ENCODE data around the gene KLF15.

Gene KLF15

DNA sequence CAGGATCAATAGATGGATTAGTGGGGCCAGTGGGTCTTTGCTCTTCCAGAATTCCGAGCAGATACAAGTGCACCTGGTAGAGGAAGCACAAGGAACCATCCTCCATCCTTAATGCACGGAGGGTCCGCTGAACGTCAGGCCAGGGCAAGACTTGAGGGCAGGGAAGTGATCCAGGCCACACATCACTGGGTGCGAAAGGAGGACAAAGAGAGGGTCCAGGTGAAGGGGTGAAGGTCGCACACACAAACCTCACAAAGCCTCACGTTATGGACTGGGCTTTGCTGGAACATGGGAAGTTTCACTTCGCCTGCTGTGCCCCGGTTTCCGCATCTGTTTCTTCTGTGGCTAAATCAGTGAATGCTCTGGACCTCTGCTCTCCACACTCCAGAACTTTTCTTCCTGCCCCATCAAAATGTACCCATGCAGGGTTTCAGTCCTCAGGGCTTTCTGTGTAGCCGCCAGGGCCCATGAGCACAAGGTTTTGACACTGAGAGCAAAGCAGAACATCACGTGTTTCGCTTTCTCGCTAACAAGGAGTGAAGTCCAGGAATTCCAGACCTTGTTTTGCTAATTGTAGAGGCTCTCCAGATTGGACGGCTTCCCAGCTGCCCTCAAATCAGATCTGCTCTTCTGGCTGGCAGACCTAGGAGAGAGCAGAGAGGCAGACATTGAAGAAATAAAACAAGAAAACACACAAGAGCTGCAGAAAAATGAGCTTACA lies 56.3 kb downstream of the KLF15 start:
- Histone ChIP-seq H3K36me3 (ENCODE audit: control insufficient read depth, insufficient read depth, low read length) (no peaks in the 10 kb centered on the region), H3K4me3 (ENCODE audit: extremely low read depth, insufficient read depth, low read length, poor library complexity, severe bottlenecking) (no peak overlapping the region)
- 88 to 92% methylated on average over 11 to 14 of the region's 15 CpGs for WGBS, 2 experiments (ENCODE audit: insufficient coverage in 2 of 2)

GRCh38 chr3:126300001-126300760 lies 57.0 kb downstream of the KLF15 start:
- Histone ChIP-seq H3K4me3 (ENCODE audit: extremely low read depth, insufficient read depth, low read length, poor library complexity, severe bottlenecking) (no peak overlapping the region), H3K4me1 (ENCODE audit: control insufficient read depth, insufficient read depth, low read length, poor library complexity, severe bottlenecking) (no peaks in the 10 kb centered on the region)
- 92% methylated on average over 19 to 20 of the region's 22 CpGs for WGBS, 2 experiments (ENCODE audit: insufficient coverage in 2 of 2)

More for the DNA sequence above, 56.3 kb downstream of the KLF15 start:
- peaks cover 6% of the 10 kb centered on the region for H3K9me3 ChIP-seq (ENCODE audit: control insufficient read depth, low read length)
- H3K27ac ChIP-seq (ENCODE audit: low read depth, low read length, severe bottlenecking) = no peak overlapping the region
- no peaks in the 10 kb centered on the region for H3K4me1 ChIP-seq (ENCODE audit: control insufficient read depth, insufficient read depth, low read length, poor library complexity, severe bottlenecking)

GRCh38 chr3:126295407-126295939 lies 61.7 kb downstream of the KLF15 start:
- no peaks in the 10 kb centered on the region for H3K4me1 ChIP-seq (ENCODE audit: control insufficient read depth, insufficient read depth, low read length, poor library complexity, severe bottlenecking)
- H3K4me3 ChIP-seq (ENCODE audit: extremely low read depth, insufficient read depth, low read length, poor library complexity, severe bottlenecking) = no peak overlapping the region
- no peak overlapping the region for H3K27ac ChIP-seq (ENCODE audit: low read depth, low read length, severe bottlenecking)
- H3K9me3 ChIP-seq (ENCODE audit: control insufficient read depth, low read length) = no peaks in the 10 kb centered on the region
- WGBS, 2 experiments (ENCODE audit: insufficient coverage in 2 of 2) = 85 to 90% methylated on average over 4 of the region's 4 CpGs
- H3K36me3 ChIP-seq (ENCODE audit: control insufficient read depth, insufficient read depth, low read length) = no peaks in the 10 kb centered on the region

More at GRCh38 chr3:126300001-126300760, 57.0 kb downstream of the KLF15 start:
- H3K36me3 ChIP-seq (ENCODE audit: control insufficient read depth, insufficient read depth, low read length) = no peaks in the 10 kb centered on the region
- no peak overlapping the region for H3K27ac ChIP-seq (ENCODE audit: low read depth, low read length, severe bottlenecking)
- H3K9me3 ChIP-seq (ENCODE audit: control insufficient read depth, low read length) = peaks cover 6% of the 10 kb centered on the region

DNA sequence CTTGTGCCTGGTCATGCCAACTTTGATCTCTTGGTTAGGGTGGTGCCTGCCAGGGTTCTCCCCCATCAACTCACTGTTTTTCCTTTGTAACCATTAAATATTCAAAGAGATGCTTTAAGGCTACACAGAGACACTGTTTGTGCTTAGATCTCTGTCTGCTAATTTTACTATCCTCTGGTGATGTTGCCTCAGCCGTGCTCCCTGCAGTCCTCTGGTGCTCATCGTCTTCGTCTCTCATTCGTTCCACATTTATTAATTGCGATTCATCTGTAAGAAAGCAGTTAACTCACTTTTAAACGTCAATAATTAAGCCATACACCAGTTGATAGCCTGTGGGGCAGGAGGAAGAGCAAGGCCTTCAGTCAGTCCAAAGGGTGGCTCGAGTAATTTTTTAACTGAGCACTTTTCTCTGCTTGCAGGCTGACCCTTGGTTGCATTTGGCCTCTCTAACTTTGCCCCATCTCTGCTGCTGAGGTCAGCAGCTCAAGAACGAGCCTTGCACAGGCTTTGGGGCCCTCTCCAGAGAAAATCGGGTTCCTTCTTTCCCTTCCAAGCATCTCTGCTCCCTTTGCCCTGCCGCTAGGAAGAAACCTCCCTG lies 62.9 kb downstream of the KLF15 start:
- no peaks in the 10 kb centered on the region for H3K9me3 ChIP-seq (ENCODE audit: control insufficient read depth, low read length)
- no peaks in the 10 kb centered on the region for H3K4me1 ChIP-seq (ENCODE audit: control insufficient read depth, insufficient read depth, low read length, poor library complexity, severe bottlenecking)
- no peak overlapping the region for H3K27ac ChIP-seq (ENCODE audit: low read depth, low read length, severe bottlenecking)
- 90 to 93% methylated on average over 7 to 9 of the region's 10 CpGs for WGBS, 2 experiments (ENCODE audit: insufficient coverage in 2 of 2)
- no peaks in the 10 kb centered on the region for H3K36me3 ChIP-seq (ENCODE audit: control insufficient read depth, insufficient read depth, low read length)
- no peak overlapping the region for H3K4me3 ChIP-seq (ENCODE audit: extremely low read depth, insufficient read depth, low read length, poor library complexity, severe bottlenecking)

- Histone ChIP-seq H3K36me3 (ENCODE audit: control insufficient read depth, insufficient read depth, low read length) (no peaks in the 10 kb centered on the region), H3K9me3 (ENCODE audit: control insufficient read depth, low read length) (no peaks in the 10 kb centered on the region), H3K4me1 (ENCODE audit: control insufficient read depth, insufficient read depth, low read length, poor library complexity, severe bottlenecking) (no peaks in the 10 kb centered on the region), H3K4me3 (ENCODE audit: extremely low read depth, insufficient read depth, low read length, poor library complexity, severe bottlenecking) (no peak overlapping the region), H3K27ac (ENCODE audit: low read depth, low read length, severe bottlenecking) (no peak overlapping the region)
- WGBS, 2 experiments (ENCODE audit: insufficient coverage in 2 of 2) = 89 to 94% methylated on average over 14 to 16 of the region's 17 CpGs
Measured at GRCh38 chr3:126293370-126294082, 63.7 kb downstream of the KLF15 start.
